Fibroblast of lung (primary cell): ENCODE measurements around the gene COL4A2.

Source experiments
- CTCF ChIP-seq, 2 donors: IDR thresholded peaks in 1 of 2; conservative IDR thresholded peaks in 1 of 2; 1 replicate in 1 of 2; 2 replicates in 1 of 2; pipeline ENCODE4 v1.5.1; 2011 to 2012; ENCODE audit warnings: low read length in 2 of 2, control low read depth in 1 of 2, inconsistent platforms in 1 of 2, low read depth in 1 of 2, mild to moderate bottlenecking in 1 of 2
- EZH2 ChIP-seq: IDR thresholded peaks from 2 replicates; pipeline ENCODE4 v1.5.1; 2012; ENCODE audit warnings: low read length, control low read depth, mild to moderate bottlenecking; ENCODE audit errors: missing control alignments

- TF ChIP-seq CTCF (conservative IDR thresholded peaks at IDR 0.05 in 1 of 2, IDR thresholded peaks at IDR 0.05 in 1 of 2; ENCODE audit: low read depth in 1 of 2, low read length in 2 of 2) (no peak), EZH2 (no peak)
Observed at GRCh38 chr13:110310541-110311442, 3.7 kb downstream of the COL4A2 start.
